HG02981 (cell line): ENCODE data around the gene CREM.

Experiments used
- ATAC-seq: cut with Tn5 transposase; IDR thresholded peaks from one replicate; pipeline ENCODE4 v1.9.1; 2021; ENCODE audit warnings: mild to moderate bottlenecking, moderate library complexity; ENCODE audit not compliant: unreplicated experiment

The CREM gene

DNA sequence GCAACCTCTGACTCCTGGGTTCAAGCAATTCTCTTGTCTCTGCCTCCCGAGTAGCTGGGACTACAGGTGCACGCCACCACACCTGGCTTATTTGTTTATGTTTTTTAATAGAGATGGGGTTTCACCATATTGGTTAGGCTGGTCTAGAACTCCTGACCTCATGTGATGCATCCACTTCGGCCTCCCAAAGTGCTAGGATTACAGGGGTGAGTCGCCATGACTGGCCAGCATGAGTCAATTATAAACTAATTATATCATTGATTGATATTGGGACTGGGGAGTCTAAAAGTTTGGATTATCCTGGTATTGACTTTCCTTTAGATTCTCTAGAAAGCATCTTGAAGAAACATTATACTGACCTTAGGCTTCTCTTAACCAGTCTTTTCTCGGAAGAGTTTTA, 135.8 kb downstream of the CREM start:
- no peak for ATAC-seq
